ENCODE measurements around the gene ARAP3.
"Not testable (repeated sequence)": the region's sequence is repeated elsewhere in the genome, so short reads cannot be mapped to it uniquely, and the experiment has no call there.

ARAP3 gene, protein sequence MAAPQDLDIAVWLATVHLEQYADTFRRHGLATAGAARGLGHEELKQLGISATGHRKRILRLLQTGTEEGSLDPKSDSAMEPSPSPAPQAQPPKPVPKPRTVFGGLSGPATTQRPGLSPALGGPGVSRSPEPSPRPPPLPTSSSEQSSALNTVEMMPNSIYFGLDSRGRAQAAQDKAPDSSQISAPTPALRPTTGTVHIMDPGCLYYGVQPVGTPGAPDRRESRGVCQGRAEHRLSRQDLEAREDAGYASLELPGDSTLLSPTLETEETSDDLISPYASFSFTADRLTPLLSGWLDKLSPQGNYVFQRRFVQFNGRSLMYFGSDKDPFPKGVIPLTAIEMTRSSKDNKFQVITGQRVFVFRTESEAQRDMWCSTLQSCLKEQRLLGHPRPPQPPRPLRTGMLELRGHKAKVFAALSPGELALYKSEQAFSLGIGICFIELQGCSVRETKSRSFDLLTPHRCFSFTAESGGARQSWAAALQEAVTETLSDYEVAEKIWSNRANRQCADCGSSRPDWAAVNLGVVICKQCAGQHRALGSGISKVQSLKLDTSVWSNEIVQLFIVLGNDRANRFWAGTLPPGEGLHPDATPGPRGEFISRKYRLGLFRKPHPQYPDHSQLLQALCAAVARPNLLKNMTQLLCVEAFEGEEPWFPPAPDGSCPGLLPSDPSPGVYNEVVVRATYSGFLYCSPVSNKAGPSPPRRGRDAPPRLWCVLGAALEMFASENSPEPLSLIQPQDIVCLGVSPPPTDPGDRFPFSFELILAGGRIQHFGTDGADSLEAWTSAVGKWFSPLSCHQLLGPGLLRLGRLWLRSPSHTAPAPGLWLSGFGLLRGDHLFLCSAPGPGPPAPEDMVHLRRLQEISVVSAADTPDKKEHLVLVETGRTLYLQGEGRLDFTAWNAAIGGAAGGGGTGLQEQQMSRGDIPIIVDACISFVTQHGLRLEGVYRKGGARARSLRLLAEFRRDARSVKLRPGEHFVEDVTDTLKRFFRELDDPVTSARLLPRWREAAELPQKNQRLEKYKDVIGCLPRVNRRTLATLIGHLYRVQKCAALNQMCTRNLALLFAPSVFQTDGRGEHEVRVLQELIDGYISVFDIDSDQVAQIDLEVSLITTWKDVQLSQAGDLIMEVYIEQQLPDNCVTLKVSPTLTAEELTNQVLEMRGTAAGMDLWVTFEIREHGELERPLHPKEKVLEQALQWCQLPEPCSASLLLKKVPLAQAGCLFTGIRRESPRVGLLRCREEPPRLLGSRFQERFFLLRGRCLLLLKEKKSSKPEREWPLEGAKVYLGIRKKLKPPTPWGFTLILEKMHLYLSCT (N-terminal part only)
- total RNA-seq: 12.0 to 35.8 (median 27.5) reads per million in 4 experiments

DNA sequence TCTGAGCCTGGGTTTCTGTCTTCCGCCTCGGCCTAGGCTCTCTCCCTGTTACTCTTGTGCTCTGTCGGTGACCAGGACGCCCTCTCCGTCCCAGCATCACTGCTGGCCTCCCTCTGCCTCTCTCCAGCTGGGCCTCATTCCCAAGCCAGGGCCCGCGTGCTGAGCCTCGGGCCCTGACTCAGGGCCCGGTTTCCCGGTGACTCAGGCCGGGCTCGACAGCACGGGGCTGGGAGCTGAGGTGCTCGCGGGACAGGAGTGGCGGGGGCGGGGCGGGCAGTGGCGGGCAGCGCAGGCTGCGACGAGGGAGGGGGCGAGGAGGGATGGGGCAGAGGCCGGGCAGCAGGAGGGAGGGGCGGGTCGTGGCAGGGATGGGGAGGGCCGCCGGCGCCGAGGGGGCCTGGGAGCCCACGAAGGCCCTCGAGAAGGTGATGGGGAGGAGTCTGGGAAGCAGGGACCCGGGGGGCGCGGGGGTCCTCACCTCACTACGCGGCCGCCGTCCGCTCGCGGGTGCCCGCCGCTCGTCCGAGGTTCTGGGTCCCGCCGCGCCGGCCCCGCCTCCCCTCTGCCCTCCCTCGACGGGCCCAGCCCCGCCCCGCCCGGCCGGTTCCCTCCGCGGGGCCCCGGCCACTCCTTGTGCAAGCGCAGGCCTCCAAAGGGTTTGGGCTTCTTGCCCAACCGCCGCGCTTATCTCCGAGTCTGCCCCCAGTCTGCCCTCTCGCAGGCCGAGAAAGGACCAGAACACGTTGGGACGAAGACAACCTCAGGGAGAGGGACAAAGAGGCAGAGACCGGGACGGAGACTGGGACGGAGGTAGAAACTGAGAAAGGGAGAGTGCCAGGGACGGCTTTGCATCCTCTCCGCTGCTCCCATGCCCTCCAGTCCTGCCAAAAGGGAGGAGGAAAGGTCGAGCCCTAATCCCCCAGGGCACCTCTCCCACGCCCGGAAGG is at the start of gene ARAP3:
ARAP3 (minus strand) TSS at position 536 of the 947 bp plus-strand sequence. CDS start 1,744 bp downstream, outside the sequence.
- peak; percentile 10 for DNase-seq

DNA sequence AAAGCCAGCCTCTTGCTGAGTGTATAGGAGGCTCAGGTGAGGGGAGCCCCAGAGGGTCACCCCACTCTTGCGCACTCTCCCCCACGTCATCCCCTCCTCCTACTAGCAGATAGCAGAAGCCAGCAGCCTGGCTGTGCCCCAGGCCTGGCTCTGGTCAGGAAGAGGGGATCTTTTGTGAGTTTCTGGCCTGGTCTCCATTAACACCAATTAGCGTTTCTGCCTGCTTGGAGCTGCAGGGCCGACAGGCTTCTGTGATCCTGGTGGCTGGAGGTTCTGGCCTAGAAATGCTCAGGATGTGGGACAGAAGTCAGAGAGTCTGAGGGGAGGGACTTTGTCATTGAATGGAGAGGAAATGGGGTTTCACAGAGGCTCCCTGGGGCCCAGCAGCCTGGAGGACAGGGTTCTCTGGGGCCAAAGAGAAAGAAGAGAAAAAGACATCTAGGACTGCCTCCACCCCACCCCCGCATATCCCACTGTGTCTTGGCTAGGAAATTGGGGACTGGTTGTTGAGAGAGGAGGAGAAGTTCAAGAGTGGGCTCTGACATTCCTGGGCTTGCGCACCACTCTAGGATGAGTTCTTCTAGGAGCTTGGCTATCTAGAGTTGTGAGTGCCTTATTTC is 47.5 kb upstream of the ARAP3 start:
- no peak for DNase-seq

DNA sequence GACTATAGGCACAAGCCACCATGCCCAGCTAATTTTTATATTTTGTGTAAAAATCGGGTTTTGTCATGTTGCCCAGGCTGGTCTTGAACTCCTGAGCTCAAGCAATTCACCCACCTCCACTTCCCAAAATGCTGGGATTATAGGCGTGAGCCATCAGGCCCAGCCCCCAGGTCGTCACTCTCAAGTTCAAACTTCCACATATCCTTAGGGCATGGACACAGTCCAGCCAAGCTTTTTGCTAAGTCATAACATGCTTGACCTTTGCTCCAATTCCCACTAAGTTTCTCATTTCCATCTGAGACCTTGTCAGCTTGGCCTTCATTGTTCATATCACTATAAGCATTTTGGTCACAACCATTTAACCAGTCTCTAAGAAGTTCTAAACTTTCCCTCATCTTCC is 43.9 kb upstream of the ARAP3 start:
- no peak for DNase-seq

DNA sequence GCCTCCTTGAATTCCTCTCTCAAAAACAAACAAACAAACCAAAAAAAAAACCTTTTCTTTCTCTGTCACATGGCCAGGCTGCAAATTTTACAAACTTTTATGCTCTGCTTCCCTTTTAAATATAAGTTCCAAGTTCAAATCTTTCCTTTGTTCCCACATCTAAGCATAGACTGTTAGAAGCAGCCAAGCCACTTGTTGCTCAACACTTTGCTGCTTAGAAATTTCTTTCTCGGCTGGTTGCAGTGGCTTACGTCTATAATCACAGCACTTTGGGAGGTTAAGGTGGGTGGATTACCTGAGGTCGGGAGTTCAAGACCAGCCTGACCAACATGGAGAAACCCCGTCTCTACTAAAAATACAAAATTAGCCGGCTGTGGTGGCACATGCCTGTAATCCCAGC is 43.1 kb upstream of the ARAP3 start:
- DNase-seq: not testable (repeated sequence)

DNA sequence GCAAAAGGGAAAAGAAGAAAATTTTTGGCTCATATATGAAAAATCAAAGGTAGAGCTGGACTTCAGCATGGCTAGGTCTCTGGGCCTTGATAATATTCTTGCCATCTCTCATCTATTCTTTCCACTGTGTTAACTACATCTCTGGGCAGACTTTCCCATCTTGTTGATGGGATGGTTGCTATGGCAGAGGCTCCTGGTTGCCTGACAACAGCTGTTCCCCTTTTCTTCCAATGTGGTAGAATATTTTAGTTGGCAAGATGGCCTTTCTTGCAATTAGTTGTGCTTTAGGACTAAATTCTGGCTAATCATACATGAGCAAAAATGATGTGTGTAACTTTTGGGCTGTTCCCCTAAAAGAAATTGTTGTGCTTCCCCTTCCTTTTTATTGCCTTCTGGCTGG is 40.2 kb upstream of the ARAP3 start:
- DNase-seq: no peak

DNA sequence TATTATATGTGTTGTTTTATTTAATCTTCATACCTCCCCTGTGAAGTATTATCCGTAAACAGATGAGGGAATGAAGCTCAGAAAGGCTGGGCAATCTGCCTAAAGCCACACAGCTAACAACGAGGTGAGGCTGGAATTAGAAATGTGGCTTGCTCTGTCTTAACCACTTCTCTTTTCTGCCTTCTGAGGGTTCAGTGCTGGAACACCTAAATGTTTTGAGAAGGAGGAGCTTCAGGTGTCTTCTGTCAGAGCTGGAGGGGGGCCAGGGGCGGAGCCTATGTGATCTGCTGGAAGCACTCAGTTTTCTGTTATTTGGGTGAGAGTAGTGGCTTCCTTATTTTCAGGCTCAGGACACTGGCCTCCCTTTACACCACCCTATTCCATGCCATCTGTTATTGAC is 35.0 kb upstream of the ARAP3 start:
- DNase-seq: no peak

DNA sequence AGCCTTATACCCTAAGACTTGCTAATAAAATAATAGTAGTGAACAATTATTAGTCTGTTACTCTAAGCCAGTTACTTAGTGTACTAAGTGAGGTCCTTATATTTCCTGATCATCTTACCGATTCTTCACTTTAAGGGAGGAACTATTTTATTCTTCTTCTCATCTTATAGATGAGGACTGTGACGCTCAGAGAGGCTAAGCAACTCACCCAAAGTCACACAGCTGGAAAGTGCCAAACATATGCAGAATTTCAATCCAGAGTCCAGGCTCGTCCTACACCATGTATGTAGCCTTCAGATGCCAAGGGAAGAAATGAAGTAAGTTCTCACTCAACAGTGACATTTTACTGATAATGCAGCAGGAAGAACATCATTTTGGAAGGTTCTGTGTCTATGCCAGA is 34.4 kb upstream of the ARAP3 start:
- DNase-seq: no peak

DNA sequence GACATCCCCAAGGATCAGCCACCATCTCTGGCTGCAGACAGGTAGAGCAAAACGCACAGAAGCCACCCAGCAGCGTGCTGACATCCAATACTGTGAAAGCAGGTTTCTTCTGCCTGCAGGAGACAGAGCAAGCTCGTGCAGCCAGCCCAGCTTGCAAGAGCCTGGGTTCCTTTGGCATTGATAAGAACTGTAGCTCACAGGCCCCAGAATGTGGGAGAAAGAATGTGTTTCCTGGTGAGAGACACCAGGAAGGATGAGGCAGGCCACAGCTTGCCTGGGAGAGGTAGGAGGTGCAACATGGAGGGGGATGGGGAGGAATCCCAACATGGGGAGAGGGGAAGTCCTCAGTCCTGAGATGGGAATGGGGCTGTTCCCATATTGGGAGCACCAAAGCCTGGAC is 34.0 kb upstream of the ARAP3 start:
- no peak for DNase-seq

DNA sequence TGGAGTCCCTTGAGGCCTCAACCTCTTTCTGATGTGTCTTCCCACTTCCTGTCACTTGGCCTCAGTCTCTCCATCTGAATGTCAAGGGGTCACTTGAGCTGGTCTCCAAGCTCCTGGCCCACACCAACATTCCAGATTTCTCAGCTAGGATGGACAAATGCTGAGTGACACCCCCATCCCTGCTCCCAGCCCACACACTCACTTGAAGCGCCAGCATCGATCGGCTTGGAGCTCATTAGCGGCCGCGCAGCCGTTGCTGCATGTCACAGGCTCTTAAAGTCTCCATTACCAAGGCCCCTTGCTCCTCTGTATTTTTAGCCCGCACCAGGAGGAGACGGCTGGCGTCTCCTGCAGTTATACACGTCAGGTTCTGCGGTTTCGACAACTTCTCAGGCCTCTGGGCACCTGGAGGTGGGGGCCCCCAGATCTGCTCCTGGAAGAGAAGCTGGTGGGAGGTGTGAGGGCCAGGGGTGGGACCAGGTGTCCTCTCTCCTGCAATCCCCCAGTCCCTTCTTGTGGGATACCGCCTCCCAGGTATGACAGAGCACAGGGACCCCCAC is 33.4 kb upstream of the ARAP3 start:
- DNase-seq: no peak

DNA sequence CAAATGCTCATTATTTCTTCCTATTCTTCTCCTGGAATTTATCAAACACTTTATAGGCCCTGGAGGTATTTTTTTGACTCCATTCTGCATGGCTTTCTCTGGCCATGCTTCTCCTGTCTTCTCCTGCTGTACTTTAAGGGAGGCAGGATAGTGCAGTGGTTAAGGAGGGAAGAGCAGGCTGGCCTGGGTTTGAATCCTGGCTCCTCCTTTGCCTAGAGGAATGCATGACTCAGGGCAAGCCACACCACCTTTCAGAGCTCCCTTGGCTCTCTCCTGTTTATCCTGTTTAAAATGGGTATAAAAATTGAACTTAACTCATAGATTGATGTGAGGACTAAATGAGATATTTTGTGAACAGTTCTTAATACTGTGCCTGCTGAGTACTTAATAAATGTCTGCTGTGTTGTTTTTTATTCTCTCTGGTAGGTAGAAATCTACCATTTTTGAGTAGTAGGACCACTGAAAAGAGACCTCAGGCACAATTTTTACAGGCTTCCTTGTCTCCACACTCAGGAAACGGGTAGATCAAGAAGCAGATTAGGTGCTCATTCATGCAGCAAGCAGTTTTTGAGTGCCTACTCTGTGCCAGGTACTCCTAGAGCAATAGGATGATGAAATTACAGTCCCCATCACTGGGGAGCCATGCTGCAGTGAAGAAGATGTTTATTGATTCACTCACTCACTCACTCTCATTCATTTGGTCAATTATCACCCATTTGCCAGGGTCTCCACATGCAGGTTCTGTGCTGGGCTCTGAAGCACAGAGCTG is 32.7 kb upstream of the ARAP3 start:
- DNase-seq: no peak

DNA sequence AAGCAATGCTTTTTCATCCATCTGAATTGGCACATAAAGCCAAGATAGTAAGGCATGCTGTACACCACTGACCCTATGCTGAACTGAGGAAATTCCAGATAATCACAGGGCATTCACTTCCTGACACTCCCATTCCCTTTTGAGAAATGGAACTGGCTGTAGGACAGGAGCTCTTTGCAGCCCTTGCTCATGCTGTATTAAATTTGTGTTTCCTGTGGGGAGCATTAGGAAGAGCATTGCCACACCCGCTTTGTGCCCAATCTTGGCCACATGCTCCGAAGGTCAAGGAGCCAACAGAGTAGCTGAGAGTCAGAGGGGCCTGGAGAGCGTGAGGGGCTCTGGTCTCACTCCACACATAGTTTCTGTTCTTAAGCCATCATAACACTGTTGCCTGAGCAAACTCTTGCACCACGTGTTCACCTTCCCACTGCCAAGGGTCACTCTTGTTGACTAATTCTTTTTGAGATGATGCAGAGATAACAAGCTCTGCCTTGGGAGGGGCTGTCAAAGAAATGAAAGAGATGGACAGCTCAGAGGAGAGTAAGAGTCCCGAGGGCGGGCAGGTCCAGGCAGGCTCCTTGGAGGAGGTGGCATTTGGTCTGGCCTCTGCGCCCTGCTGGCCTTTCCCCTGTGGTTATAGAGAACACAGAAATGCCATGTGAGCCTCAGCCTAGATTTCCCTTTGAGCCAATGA is 31.7 kb upstream of the ARAP3 start:
- DNase-seq: no peak

DNA sequence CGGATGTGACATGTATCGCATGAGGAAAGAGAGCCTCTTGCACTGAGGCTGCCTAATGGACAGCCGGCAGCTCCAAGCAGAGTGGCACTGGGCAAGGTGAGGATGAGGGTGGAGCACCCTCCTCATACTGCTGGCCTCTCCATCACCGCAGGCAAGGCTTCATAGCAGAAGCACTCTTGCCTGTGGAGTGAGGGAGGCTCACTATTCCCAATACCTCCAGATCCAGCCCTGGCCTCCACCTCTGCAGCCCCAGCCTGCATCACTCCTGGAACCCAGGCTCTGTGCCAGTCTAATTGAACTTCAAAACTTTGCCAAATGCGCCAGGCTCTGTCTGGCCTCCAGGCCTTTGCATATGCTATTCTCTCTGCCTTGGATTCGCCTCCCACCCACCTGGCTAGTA is 29.7 kb upstream of the ARAP3 start:
- no peak for DNase-seq

DNA sequence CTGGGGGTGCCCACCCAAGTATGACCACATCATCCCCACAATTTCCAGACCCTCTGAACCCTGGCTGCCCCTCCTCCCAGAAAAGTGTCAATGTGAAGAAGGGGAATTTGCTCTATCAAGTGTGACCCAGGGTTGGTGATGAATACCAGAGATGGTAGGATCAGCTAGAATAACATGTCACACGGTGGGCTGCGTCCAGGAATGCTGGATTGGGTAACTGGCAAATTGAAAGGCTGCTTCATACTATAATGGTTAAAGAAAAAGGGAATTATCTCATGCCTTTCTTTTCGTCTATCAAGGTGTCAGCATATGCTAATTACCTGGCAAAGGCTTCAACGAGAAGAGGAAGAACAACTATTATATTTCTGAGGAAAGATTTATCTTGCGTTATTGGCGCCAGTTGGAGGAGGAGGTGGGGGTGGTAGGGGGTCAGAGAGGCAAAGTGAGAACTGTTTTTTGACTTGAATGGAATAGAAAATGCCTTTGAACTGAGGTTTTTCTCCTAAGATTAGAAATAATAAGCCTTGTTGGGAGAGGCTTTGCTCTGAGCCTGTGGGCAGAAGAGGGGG is 27.8 kb upstream of the ARAP3 start:
- DNase-seq: no peak

DNA sequence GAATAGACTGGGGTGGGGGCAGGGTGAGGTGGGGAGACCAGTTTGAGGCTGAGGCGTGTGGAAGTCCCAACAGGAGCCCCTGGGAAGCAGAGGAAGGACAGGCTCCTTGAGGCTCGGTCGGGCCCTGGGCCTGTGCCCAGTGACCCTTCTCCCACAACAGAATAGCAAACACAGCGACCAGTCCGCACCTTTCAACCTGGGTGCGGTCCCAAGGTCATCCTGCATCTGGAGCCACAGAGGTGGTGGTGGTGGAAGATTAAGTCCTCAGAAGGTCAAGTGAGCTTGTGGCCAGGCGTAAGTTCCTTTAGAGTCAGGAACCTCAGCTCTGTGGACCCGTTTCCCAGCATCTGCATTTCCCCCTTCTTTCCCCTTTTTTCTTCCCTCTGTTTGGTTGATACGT is 26.0 kb upstream of the ARAP3 start:
- no peak for DNase-seq

DNA sequence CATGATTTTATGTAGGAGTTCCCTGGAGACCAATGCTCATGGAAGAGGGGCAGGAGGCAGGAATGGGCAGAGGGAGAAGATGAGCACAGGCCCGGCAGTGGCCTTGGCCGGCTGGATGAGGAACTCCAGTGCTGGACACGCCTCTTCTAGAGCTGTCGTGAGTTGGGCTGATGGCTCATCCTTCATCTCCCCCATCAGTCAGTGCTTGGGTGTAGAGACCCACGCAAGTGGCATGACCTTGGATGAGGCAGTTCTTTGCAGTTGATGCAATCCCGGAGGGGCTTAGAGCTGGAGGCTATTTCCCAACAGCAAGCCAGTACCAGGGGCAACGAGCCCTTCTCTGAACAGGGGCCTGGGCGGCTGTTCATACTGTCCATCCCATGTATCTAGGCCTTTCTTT is 25.5 kb upstream of the ARAP3 start:
- no peak for DNase-seq

DNA sequence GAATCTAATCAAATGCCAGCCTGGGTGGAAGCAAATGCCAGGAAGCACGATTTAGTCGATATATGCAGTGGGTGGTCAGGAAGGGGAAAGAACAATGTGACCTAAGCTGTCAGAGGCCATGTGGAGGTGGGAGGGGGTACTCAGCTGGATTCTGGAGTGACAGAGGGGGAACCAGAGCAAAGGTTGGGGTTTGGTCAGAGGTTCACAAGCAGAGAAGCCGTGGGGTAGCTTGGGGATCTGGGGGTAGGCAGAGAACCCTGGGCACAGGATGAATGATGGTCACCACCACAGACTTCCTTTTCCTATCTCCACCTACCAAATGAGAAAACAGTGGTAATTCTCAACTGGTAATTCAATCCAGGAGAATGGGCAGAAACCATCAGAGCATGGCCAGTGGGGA is 24.1 kb upstream of the ARAP3 start:
- DNase-seq: no peak

DNA sequence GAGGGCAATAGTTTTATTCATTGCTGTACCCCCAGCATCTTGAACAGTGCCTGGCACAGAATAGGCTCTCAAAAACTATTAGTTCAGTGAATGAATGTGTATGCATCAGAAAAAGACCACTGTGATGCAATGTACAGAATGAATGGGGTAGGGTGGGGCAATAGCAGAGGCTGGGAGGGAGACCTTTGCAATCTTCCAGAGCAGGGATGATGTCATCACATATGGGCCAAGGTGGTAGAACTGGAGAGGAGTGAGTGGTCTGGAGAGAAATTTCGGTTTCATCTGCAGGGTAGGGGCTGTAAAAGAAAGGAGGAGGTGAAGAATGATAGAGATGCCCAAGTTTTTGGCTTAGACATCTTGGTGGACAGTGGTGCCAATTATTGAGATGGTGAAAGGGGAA is 23.4 kb upstream of the ARAP3 start:
- no peak for DNase-seq

DNA sequence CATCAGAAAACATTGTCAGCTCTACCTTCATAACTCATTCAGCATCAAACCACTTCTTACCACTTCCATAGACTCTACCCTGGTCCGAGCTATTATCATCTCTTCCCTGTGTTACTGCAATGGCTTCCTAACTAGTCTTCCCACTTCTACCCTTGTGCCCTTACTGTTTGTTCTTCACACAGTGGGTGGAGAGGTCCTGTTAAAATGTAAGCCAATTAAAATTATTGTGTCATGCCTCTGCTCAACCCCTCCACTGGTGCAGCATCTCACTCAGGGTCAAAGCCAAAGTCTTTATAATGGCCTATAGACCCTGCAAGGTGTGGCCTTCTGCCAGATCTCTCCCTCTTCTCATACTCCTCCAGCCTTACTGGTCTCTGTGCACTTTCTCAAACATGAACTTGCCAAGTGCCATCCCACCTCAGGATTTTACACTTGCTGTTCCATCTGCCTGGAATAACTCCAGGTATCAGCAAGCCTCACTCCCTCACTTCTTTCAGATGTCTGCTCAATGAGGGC is 22.8 kb upstream of the ARAP3 start:
- no peak for DNase-seq

DNA sequence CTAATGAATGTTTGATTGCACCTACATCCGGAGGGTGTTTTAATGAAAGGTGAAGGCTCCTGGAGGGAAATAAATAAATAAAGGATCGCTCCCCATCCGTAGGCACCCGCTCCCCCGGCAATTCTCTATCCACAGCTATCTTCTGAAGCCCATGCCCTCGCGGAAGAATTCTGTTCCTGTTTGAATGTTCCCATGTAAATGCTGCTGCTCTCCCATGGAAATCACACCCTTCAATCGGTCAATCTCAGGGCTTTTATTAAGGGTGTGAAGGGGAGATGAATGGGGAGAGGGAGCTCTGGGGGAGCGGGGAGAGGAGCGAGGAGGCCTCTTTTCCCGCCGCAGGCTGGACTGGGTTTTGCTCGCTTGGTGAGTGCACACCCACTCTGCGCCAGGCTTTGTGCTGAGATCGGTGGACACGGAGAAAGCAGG is 21.1 kb upstream of the ARAP3 start:
- DNase-seq: no peak

Measured in effector CD8-positive, alpha-beta T cell (primary cell).